OCI-LY7 (cell line): ENCODE measurements around the gene ABCD2. TPM values are rescaled to one million over a fixed set of nuclear protein-coding genes. Genes with fewer than 3 reads are reported as not detected.

Source experiments
- BruUV-seq: library from RNA; stranded (reverse); fragments of 400-500 nt; replicated peaks from 2 replicates; lab custom pipeline; 2021; lab: Mats Ljungman, UMichigan
- CTCF ChIA-PET: fragments of 300-600 bp; sonication (Branson Sonifier 250); formaldehyde crosslinking; loops from one replicate; lab custom pipeline; 2022; ENCODE audit warnings: antibody characterized with exemption; ENCODE audit not compliant: unreplicated experiment; lab: Charles Lee
- POLR2A ChIA-PET: fragments of 300-600 bp; sonication (Branson Sonifier 250); formaldehyde crosslinking; loops from one replicate; lab custom pipeline; 2022; ENCODE audit warnings: antibody characterized with exemption; lab: Charles Lee
- DNase-seq: peaks from one replicate; pipeline ENCODE4 v3.0.0-alpha.2; 2015; ENCODE audit warnings: low spot score
- H2AFZ ChIP-seq: fragments of 200-600 bp; sonication (generic), shearing (Covaris generic); 2 replicates; pipeline ENCODE4 v1.6.1; 2014; ENCODE audit warnings: mild to moderate bottlenecking, antibody characterized with exemption, low read length, moderate library complexity
- H3K27ac ChIP-seq: fragments of 200-600 bp; sonication (generic); 2 replicates; pipeline ENCODE4 v1.5.1; 2014; ENCODE audit warnings: mixed run types, low read depth, mild to moderate bottlenecking, moderate library complexity, low read length, inconsistent platforms; ENCODE audit not compliant: poor library complexity, severe bottlenecking
- H3K36me3 ChIP-seq: fragments of 200-600 bp; sonication (generic); 2 replicates; pipeline ENCODE4 v1.6.1; 2014; ENCODE audit warnings: mild to moderate bottlenecking, antibody characterized with exemption, low read length, moderate library complexity, mixed read lengths; ENCODE audit not compliant: insufficient read depth
- H3K4me1 ChIP-seq: fragments of 200-600 bp; sonication (generic); 2 replicates; pipeline ENCODE4 v1.5.1; 2014; ENCODE audit warnings: mild to moderate bottlenecking, low read length; ENCODE audit not compliant: insufficient read depth, poor library complexity, severe bottlenecking
- H3K4me2 ChIP-seq: fragments of 200-600 bp; sonication (generic); 2 replicates; pipeline ENCODE4 v1.6.1; 2014; ENCODE audit warnings: mild to moderate bottlenecking, low read length
- H3K4me3 ChIP-seq: fragments of 200-600 bp; sonication (generic); 2 replicates; pipeline ENCODE4 v1.5.1; 2014; ENCODE audit warnings: mild to moderate bottlenecking, low read depth, low read length; ENCODE audit not compliant: poor library complexity, severe bottlenecking
- H3K79me2 ChIP-seq: fragments of 200-600 bp; sonication (generic); 2 replicates; pipeline ENCODE4 v1.6.1; 2016; ENCODE audit warnings: low read depth, mild to moderate bottlenecking, low read length, moderate library complexity, mixed read lengths; ENCODE audit not compliant: insufficient read depth
- H3K9me2 ChIP-seq: fragments of 200-600 bp; sonication (generic); 2 replicates; pipeline ENCODE4 v1.6.1; 2016; ENCODE audit warnings: mild to moderate bottlenecking, low read length, mixed read lengths; ENCODE audit not compliant: insufficient read depth
- H3K9me3 ChIP-seq: fragments of 200-600 bp; sonication (generic); 2 replicates; pipeline ENCODE4 v1.6.1; 2014; ENCODE audit warnings: mild to moderate bottlenecking, mixed run types, low read length, mixed read lengths
- H4K20me1 ChIP-seq: fragments of 200-600 bp; sonication (generic); 2 replicates; pipeline ENCODE4 v1.6.1; 2014; ENCODE audit warnings: mild to moderate bottlenecking, antibody characterized with exemption, low read length, moderate library complexity, mixed read lengths; ENCODE audit not compliant: insufficient read depth
- CTCF ChIP-seq: fragments of 200-600 bp; sonication (generic); conservative IDR thresholded peaks from 2 replicates; pipeline ENCODE4 v1.5.1; 2014; ENCODE audit warnings: mild to moderate bottlenecking, antibody characterized with exemption, low read length, moderate library complexity, mixed read lengths
- EZH2phosphoT487 ChIP-seq: fragments of 200-600 bp; sonication (generic); IDR thresholded peaks from 2 replicates; pipeline ENCODE4 v1.6.1; 2018; ENCODE audit warnings: low read depth, borderline replicate concordance, mild to moderate bottlenecking, mixed run types, antibody characterized with exemption, low read length, moderate library complexity, mixed read lengths
- intact Hi-C: fragments of 100-400 bp; cut with micrococcal nuclease; formaldehyde crosslinking; loops from one replicate; pipeline ENCODE4 v1.10.0; 2022; ENCODE audit not compliant: unreplicated experiment
- small RNA-seq: library from RNA; depleted of rRNA; stranded (forward); fragments of <200 nt; gene quantifications from one replicate; pipeline ENCODE3, GENCODE V24; 2014
- total RNA-seq, 2 experiments: library from RNA; depleted of rRNA in 1 of 2; stranded (reverse); fragments of >200 nt in 1 of 2; shearing (Covaris generic) in 1 of 2; gene quantifications; 2 replicates each; pipeline ENCODE4 v1.2.3, GENCODE V29; 2014 to 2022

The ABCD2 gene
- total RNA-seq, 2 experiments from 2014 or later, result 1.5 to 2.4 TPM

GRCh38 chr12:39502726-39503125, 116.9 kb downstream of the ABCD2 start:
- no peak for TF ChIP-seq EZH2phosphoT487
- no peak for TF ChIP-seq CTCF
- intact Hi-C loops, result no loop called here
- Histone ChIP-seq H2AFZ (no peak overlapping the region), H3K4me2 (no peak overlapping the region), H3K9me2 (no peaks in the 10 kb centered on the region), H3K36me3 (no peaks in the 10 kb centered on the region), H3K9me3 (no peaks in the 10 kb centered on the region), H3K27ac (no peak overlapping the region), H4K20me1 (no peaks in the 10 kb centered on the region), H3K4me1 (no peaks in the 10 kb centered on the region), H3K4me3 (no peak overlapping the region), H3K79me2 (no peaks in the 10 kb centered on the region)
- CTCF ChIA-PET, result interaction anchor here (0.5 kb wide), 1 partner anchor 91 kb away, joined by 5 read pairs; no protein-coding TSS in a partner anchor
- no peak for DNase-seq
- BruUV-seq, result no TSS peak
- POLR2A ChIA-PET, result interaction anchor here (0.9 kb wide), 1 partner anchor 9 kb away, joined by 5 read pairs; no protein-coding TSS in a partner anchor

Small RNA genes lying within 50 kb of the gene (small RNA-seq; reads per million reads assigned to genes)
- not detected for gene AC121334.2

Other genes with a start within 250 kb of the ABCD2 start
- not detected in 2 replicates for gene KIF21A, start 176.7 kb downstream of the ABCD2 start, total RNA-seq (2014; rRNA removed; shearing (Covaris generic))
- gene KIF21A, start 176.7 kb downstream of the ABCD2 start, total RNA-seq (2022), result 1.1 and 1.4 TPM in 2 replicates